ENCODE data around the gene NR3C1. TPM values are rescaled to one million over a fixed set of nuclear protein-coding genes. Genes with fewer than 3 reads are reported as not detected.
A peak's percentile ranks its signal among the peaks of the same experiment; 100 is the strongest.

Gene NR3C1
- polyA plus RNA-seq (2013, experiment 1 of 2; ENCODE audit: insufficient read length): 39.1 TPM
- polyA plus RNA-seq (2013, experiment 2 of 2; ENCODE audit: insufficient read length): 37.7 TPM

GRCh38 chr5:143403593-143404415 is at the start of gene NR3C1:
Gene NR3C1 (minus strand): TSS chr5:143403686. CDS start chr5:143400839, 2,847 bp downstream.
- DNase-seq: peak; percentile 89

GRCh38 chr5:143449772-143450171 is 46.3 kb upstream of the NR3C1 start:
- DNase-seq: peak; percentile 32

GRCh38 chr5:143448518-143448917 is 45.0 kb upstream of the NR3C1 start:
- no peak for DNase-seq

- DNase-seq: no peak
These were observed 44.5 kb upstream of the NR3C1 start for GRCh38 chr5:143447983-143448382.

GRCh38 chr5:143446535-143447226 is 43.2 kb upstream of the NR3C1 start:
- no peak for DNase-seq

GRCh38 chr5:143445776-143446175 is 42.3 kb upstream of the NR3C1 start:
- DNase-seq: peak; percentile 63

- DNase-seq: no peak
These were observed 39.8 kb upstream of the NR3C1 start for GRCh38 chr5:143443330-143443729.

GRCh38 chr5:143442385-143442784 is 38.9 kb upstream of the NR3C1 start:
- peak; percentile 53 for DNase-seq

GRCh38 chr5:143440448-143441115 is 37.1 kb upstream of the NR3C1 start:
- DNase-seq: no peak

- DNase-seq: no peak
These were observed 34.3 kb upstream of the NR3C1 start for GRCh38 chr5:143437666-143438273.

GRCh38 chr5:143436871-143437270 is 33.4 kb upstream of the NR3C1 start:
- no peak for DNase-seq

- no peak for DNase-seq
These were observed 31.7 kb upstream of the NR3C1 start for GRCh38 chr5:143435210-143435657.

GRCh38 chr5:143434261-143435209 is 31.0 kb upstream of the NR3C1 start:
- DNase-seq: no peak

- no peak for DNase-seq
These were observed 30.2 kb upstream of the NR3C1 start for GRCh38 chr5:143433670-143434069.

- no peak for DNase-seq
These were observed 29.3 kb upstream of the NR3C1 start for GRCh38 chr5:143432658-143433239.

- no peak for DNase-seq
These were observed 28.3 kb upstream of the NR3C1 start for GRCh38 chr5:143431789-143432188.

GRCh38 chr5:143428738-143429420 is 25.4 kb upstream of the NR3C1 start:
- DNase-seq: no peak

- DNase-seq: no peak
These were observed 24.7 kb upstream of the NR3C1 start for GRCh38 chr5:143428155-143428554.

GRCh38 chr5:143427122-143427735 is 23.7 kb upstream of the NR3C1 start:
- DNase-seq: no peak

- DNase-seq: no peak
These were observed 23.0 kb upstream of the NR3C1 start for GRCh38 chr5:143426437-143426991.
